Measurements from ENCODE around the gene HASPIN. TPM values are rescaled to one million over a fixed set of nuclear protein-coding genes. Genes with fewer than 3 reads are reported as not detected.

HASPIN gene
- total and polyA plus RNA-seq, 9 of the 15 experiments (the other 6 are each of a cell fraction or from before 2014, with no cell fraction given), result 0.81 to 13.5 (median 9.9) TPM

GRCh38 chr17:3723188-3723555, 531 bp upstream of the HASPIN start (continued):
- no peak for TF ChIP-seq RERE (CRISPR knock-in tag; IDR thresholded peaks at IDR 0.05; ENCODE audit: borderline replicate concordance)
- no peak for TF ChIP-seq XRCC3 (IDR thresholded peaks at IDR 0.05)

GRCh38 chr17:3724378-3725077, 825 bp downstream of the HASPIN start:
- no peak for FAIRE-seq
- Histone ChIP-seq H4K20me1 (replicated peaks; ENCODE audit: control insufficient read depth, insufficient read depth, low read length) (no peaks in the 10 kb centered on the region; the same call in 1 of the 2 replicates), H3K4me3 (peak overlapping the region; percentile 86), H3K9ac (ENCODE audit: insufficient read depth in 1 of 2, low read depth in 2 of 2, low read length in 2 of 2) (peak overlapping the region; percentile 92 to 100), H3K4me1 (replicated peaks in 1 of 2; ENCODE audit: control insufficient read depth in 2 of 2, insufficient read depth in 2 of 2, low read length in 2 of 2) (peaks cover 19% of the 10 kb centered on the region in 2 experiments), H3K4me2 (ENCODE audit: insufficient read depth, low read length) (peak overlapping the region; percentile 95), H2AFZ (ENCODE audit: low read depth, low read length) (peak overlapping the region; percentile 98), H3K79me2 (ENCODE audit: control insufficient read depth, insufficient read depth, low read length) (peaks cover 49% of the 10 kb centered on the region), H3K9me3 (replicated peaks; ENCODE audit: control insufficient read depth, insufficient read depth, low read depth, low read length) (no peaks in the 10 kb centered on the region), H3K9me1 (ENCODE audit: control insufficient read depth, insufficient read depth, low read length) (no peaks in the 10 kb centered on the region), H3K27ac (ENCODE audit: extremely low read depth, low read depth, low read length) (peak overlapping the region; percentile 92), H3K36me3 (ENCODE audit: control insufficient read depth, insufficient read depth, low read length) (peaks cover 32% of the 10 kb centered on the region), H3K27me3 (ENCODE audit: control insufficient read depth in 2 of 2, insufficient read depth in 2 of 2, low read length in 2 of 2) (no peaks in the 10 kb centered on the region)
- CTCF ChIA-PET (ENCODE audit: low intra/inter-chr PET ratio), result no interaction called here
- intact Hi-C loops (cut with micrococcal nuclease) (no loop called here), in situ Hi-C loops (cut with MboI) (no loop called here)
- no peak for ATAC-seq
- BruUV-seq (replicated peaks), result no TSS peak
- WGBS (ENCODE audit: insufficient coverage, low coverage, missing lambda C conversion rate), result 10% methylated on average over 24 of the region's 27 CpGs
- DNase-seq (ENCODE audit: extremely low read depth in 1 of 4, low spot score in 3 of 4), result no peak
- POLR2A ChIA-PET, result interaction anchor here (0.5 to 1.4 kb wide), 5 partner anchors 8 to 1746 kb away, joined by 3 to 4 read pairs (median 3); no protein-coding TSS in a partner anchor
- TF ChIP-seq ZFP36 (IDR thresholded peaks at IDR 0.05; ENCODE audit: low read depth, low read length, partially characterized antibody) (peak; percentile 16), ZNF282 (CRISPR knock-in tag; IDR thresholded peaks at IDR 0.05) (0 out of 2 replicates have a peak, but pooled peaks have one; percentile 8), STAT5B (CRISPR knock-in tag; IDR thresholded peaks at IDR 0.05) (no peak), NFIC (IDR thresholded peaks at IDR 0.05) (no peak)
